Measurements from ENCODE around the gene HDAC3. TPM values are rescaled to one million over a fixed set of nuclear protein-coding genes. Genes with fewer than 3 reads are reported as not detected.

Gene HDAC3
- total and polyA plus RNA-seq, 12 donors = 53.1 to 101 (median 80.5) TPM

DNA sequence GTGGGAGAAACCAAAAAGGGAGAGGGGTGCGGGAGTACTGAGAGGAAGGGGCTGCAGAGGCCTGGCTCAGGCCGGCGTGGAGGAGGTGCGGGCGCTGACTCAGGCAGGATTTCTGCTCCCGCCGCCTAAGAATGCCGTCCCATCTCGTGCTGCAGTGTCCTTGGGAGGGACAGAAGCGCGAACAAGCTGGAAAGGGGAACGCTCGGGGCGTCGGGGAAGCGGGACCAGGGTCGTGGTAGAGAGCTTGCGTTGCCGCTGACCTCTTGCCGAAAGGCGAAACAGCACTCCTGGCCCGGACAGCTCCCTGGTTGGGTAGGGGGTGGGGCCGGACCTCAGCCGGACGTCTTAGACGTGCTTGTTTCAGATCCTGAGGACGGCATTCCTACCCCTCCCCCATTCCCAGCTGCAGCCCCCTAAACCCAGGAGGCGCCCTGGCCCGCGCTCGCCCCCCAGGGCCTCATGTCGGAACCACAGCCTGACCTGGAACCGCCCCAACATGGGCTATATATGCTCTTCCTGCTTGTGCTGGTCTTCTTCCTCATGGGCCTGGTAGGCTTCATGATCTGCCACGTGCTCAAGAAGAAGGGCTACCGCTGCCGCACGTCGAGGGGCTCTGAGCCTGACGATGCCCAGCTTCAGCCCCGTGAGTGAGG is 1.2 kb upstream of the HDAC3 start:
- DNase-seq = peak; percentile 65 to 81 (median 70)
- Histone ChIP-seq H3K4me3 (peak overlapping the region in 3 of 4 donors; percentile 66 to 96 (median 78)), H3K36me3 (replicated peaks in 1 of 2) (no peaks in the 10 kb centered on the region), H3K27ac (no peak overlapping the region), H3K4me1 (replicated peaks in 1 of 2) (peaks cover 19 to 37% of the 10 kb centered on the region in 2 donors), H3K27me3 (no peaks in the 10 kb centered on the region), H3K9me3 (replicated peaks in 1 of 3) (no peaks in the 10 kb centered on the region)
- 7 to 11% (median 8%) methylated on average over 16 to 40 of the region's 40 CpGs for WGBS, 4 donors
- TF ChIP-seq POLR2A (IDR thresholded peaks at IDR 0.05) = no peak
- TF ChIP-seq, protein P1, sequence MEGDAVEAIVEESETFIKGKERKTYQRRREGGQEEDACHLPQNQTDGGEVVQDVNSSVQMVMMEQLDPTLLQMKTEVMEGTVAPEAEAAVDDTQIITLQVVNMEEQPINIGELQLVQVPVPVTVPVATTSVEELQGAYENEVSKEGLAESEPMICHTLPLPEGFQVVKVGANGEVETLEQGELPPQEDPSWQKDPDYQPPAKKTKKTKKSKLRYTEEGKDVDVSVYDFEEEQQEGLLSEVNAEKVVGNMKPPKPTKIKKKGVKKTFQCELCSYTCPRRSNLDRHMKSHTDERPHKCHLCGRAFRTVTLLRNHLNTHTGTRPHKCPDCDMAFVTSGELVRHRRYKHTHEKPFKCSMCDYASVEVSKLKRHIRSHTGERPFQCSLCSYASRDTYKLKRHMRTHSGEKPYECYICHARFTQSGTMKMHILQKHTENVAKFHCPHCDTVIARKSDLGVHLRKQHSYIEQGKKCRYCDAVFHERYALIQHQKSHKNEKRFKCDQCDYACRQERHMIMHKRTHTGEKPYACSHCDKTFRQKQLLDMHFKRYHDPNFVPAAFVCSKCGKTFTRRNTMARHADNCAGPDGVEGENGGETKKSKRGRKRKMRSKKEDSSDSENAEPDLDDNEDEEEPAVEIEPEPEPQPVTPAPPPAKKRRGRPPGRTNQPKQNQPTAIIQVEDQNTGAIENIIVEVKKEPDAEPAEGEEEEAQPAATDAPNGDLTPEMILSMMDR (IDR thresholded peaks at IDR 0.05) = peak in 2 of 6 experiments; percentile 15 to 28
- intact Hi-C loops (cut with DNase I) = no loop called here

- peaks cover 19 to 44% of the 10 kb centered on the region in 2 donors for H3K4me1 ChIP-seq (replicated peaks in 1 of 2)
- DNase-seq = peak in 4 of 7 donors; percentile 27 to 49 (median 40)
- H3K4me3 ChIP-seq = peak overlapping the region in 3 of 4 donors; percentile 66 to 96 (median 78)
- peak overlapping the region in 4 of 5 donors; percentile 68 to 90 (median 77) for H3K27ac ChIP-seq
- H3K27me3 ChIP-seq = no peaks in the 10 kb centered on the region
- intact Hi-C loops (cut with DNase I) = no loop called here
- TF ChIP-seq, protein P1 (IDR thresholded peaks at IDR 0.05) = no peak
- no peak for TF ChIP-seq POLR2A (IDR thresholded peaks at IDR 0.05)
- no peaks in the 10 kb centered on the region for H3K36me3 ChIP-seq (replicated peaks in 1 of 2)
- no peaks in the 10 kb centered on the region for H3K9me3 ChIP-seq (replicated peaks in 1 of 3)
- WGBS, 4 donors = 0 to 2% (median 1%) methylated on average over 22 to 63 of the region's 63 CpGs
These were observed 596 bp upstream of the HDAC3 start for GRCh38 chr5:141637123-141637766.

DNA sequence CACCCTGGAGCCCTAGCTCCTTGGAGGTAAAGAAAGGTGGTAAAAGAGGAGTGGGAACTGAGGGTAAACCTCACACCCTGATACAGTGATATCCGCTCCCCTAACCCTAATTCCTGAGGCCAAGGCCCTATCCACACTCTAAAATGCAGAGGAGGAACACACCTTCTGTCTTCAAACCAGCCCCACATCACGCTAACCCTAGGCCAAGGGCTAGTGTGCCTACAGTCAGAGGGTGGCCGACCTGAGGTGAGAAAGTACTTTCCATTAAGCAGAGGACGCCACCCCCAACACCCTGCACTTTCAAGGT is 590 bp downstream of the HDAC3 start:
- peak overlapping the region; percentile 53 to 90 (median 72) for H3K27ac ChIP-seq
- H3K9me3 ChIP-seq (replicated peaks in 1 of 3) = no peaks in the 10 kb centered on the region
- TF ChIP-seq, protein P1 (IDR thresholded peaks at IDR 0.05) = no peak
- TF ChIP-seq POLR2A (IDR thresholded peaks at IDR 0.05) = no peak
- intact Hi-C loops (cut with DNase I) = no loop called here
- peaks cover 25 to 55% of the 10 kb centered on the region in 2 donors for H3K4me1 ChIP-seq (replicated peaks in 1 of 2)
- no peaks in the 10 kb centered on the region for H3K36me3 ChIP-seq (replicated peaks in 1 of 2)
- no peaks in the 10 kb centered on the region for H3K27me3 ChIP-seq
- H3K4me3 ChIP-seq = peak overlapping the region; percentile 52 to 96 (median 74)
- DNase-seq = no peak
- 3 to 40% (median 9%) methylated on average over 1 to 4 of the region's 4 CpGs for WGBS, 4 donors

DNA sequence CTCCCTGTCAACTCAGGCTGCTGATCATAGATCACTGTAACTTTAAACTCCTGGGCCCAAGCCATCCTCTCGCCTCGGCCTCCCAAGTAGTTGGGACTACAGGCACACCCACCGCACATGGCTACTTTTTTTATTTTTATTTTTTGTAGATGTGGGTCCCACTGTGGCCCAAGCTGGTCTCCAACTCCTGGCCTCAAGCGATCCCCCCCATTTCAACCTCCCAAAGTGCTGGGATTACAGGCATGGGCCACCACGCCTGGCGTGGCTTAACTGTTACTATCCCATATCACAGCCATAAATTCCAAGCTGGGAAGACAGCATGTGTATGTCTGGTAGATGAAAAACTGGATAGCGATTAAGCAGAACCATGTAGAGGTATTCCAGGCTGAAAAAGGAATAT is 1.0 kb downstream of the HDAC3 start:
- 37 to 48% (median 44%) methylated on average over 7 of the region's 7 CpGs for WGBS, 4 donors
- no peaks in the 10 kb centered on the region for H3K27me3 ChIP-seq
- peak overlapping the region in 4 of 5 donors; percentile 25 to 90 (median 77) for H3K27ac ChIP-seq
- peaks cover 29 to 59% of the 10 kb centered on the region in 2 donors for H3K4me1 ChIP-seq (replicated peaks in 1 of 2)
- peak overlapping the region in 3 of 4 donors; percentile 52 to 96 (median 66) for H3K4me3 ChIP-seq
- no peak for DNase-seq
- no peaks in the 10 kb centered on the region for H3K9me3 ChIP-seq (replicated peaks in 1 of 3)
- H3K36me3 ChIP-seq (replicated peaks in 1 of 2) = no peaks in the 10 kb centered on the region
- intact Hi-C loops (cut with DNase I) = no loop called here
- TF ChIP-seq POLR2A (IDR thresholded peaks at IDR 0.05) = no peak
- TF ChIP-seq, protein P1 (IDR thresholded peaks at IDR 0.05) = no peak
